K562 (cell line): ENCODE measurements around the gene MLX. TPM values are rescaled to one million over a fixed set of nuclear protein-coding genes. Genes with fewer than 3 reads are reported as not detected.

Experiments used
- COPS2 ChIP-seq: fragments of 450-650 bp; conservative IDR thresholded peaks from 2 replicates; pipeline ENCODE4 v1.6.1; 2016; ENCODE audit warnings: mild to moderate bottlenecking, moderate library complexity
- CREB3L1 ChIP-seq: fragments of 450-650 bp; IDR thresholded peaks from 2 replicates; pipeline ENCODE4 v1.6.1; 2014; ENCODE audit warnings: low read depth, mild to moderate bottlenecking, moderate library complexity, borderline replicate concordance
- E2F6 ChIP-seq, 2 experiments: IDR thresholded peaks; 2 replicates each; pipeline ENCODE4 v1.6.1; 2011; ENCODE audit warnings: borderline replicate concordance in 1 of 2, control low read depth in 1 of 2, low read depth in 1 of 2, low read length in 1 of 2, mild to moderate bottlenecking in 1 of 2, mixed read lengths in 1 of 2, moderate library complexity in 1 of 2; ENCODE audit not compliant: insufficient read depth in 1 of 2, insufficient read length in 1 of 2, poor library complexity in 1 of 2, severe bottlenecking in 1 of 2; ENCODE audit errors: extremely low read depth in 1 of 2
- ELF4 ChIP-seq: fragments of 450-650 bp; formaldehyde crosslinking; IDR thresholded peaks from 2 replicates; pipeline ENCODE4 v1.4.0; 2022; ENCODE audit warnings: missing genetic modification characterization
- ETV6 ChIP-seq, 3 experiments: fragments of 150-350 bp in 1 of 3; sonication (generic) in 1 of 3; formaldehyde crosslinking in 1 of 3; IDR thresholded peaks; 2 replicates each; pipeline versions ENCODE4 v1.6.1 to v1.8.0; 2014 to 2022; ENCODE audit warnings: borderline replicate concordance in 2 of 3, low read depth in 2 of 3, antibody characterized with exemption in 1 of 3, low read length in 1 of 3, mild to moderate bottlenecking in 1 of 3, missing genetic modification reagents in 1 of 3
- GATAD2B ChIP-seq: fragments of 450-650 bp; IDR thresholded peaks from 2 replicates; pipeline ENCODE4 v1.6.1; 2017; ENCODE audit warnings: mild to moderate bottlenecking, borderline replicate concordance
- GTF2B ChIP-seq: IDR thresholded peaks from 2 replicates; pipeline ENCODE4 v1.6.1; 2011; ENCODE audit not compliant: insufficient read length; ENCODE audit errors: extremely low read depth
- HMBOX1 ChIP-seq: sonication (generic); IDR thresholded peaks from 2 replicates; pipeline ENCODE4 v1.6.1; 2016
- MYNN ChIP-seq, 2 experiments: sonication (generic); formaldehyde crosslinking in 1 of 2; IDR thresholded peaks; 2 replicates each; pipeline versions ENCODE4 v1.5.0 to v1.6.1; 2016 to 2020; ENCODE audit warnings: antibody characterized with exemption in 1 of 2, missing genetic modification reagents in 1 of 2
- NCOA4 ChIP-seq: fragments of 450-650 bp; IDR thresholded peaks from 2 replicates; pipeline ENCODE4 v1.6.1; 2018; ENCODE audit warnings: mild to moderate bottlenecking; ENCODE audit not compliant: partially characterized antibody
- NR2C2 ChIP-seq, 2 experiments: fragments of 200-800 bp in 1 of 2; sonication (Bioruptor generic) in 1 of 2; sonication (generic) in 1 of 2; formaldehyde crosslinking in 1 of 2; IDR thresholded peaks; 2 replicates each; pipeline versions ENCODE4 v1.6.1 to v1.8.0; 2016 to 2022; ENCODE audit warnings: mild to moderate bottlenecking in 1 of 2, missing compliant biosample characterization in 1 of 2, missing genetic modification characterization in 1 of 2, missing genetic modification reagents in 1 of 2
- POLR2B ChIP-seq: fragments of 450-650 bp; IDR thresholded peaks from 2 replicates; pipeline ENCODE4 v1.6.1; 2018; ENCODE audit warnings: low read depth; ENCODE audit not compliant: partially characterized antibody
- RUNX1 ChIP-seq: sonication (generic); IDR thresholded peaks from 2 replicates; pipeline ENCODE4 v1.6.1; 2016; ENCODE audit warnings: antibody characterized with exemption, low read depth
- TBL1XR1 ChIP-seq, 2 experiments: IDR thresholded peaks; 2 replicates each; pipeline ENCODE4 v1.6.1; 2012; ENCODE audit warnings: improper control_type of control experiment in 2 of 2, low read length in 2 of 2, mild to moderate bottlenecking in 1 of 2
- TEAD1 ChIP-seq, 2 experiments: fragments of 450-650 bp in 1 of 2; sonication (generic) in 1 of 2; formaldehyde crosslinking; IDR thresholded peaks; 2 replicates each; pipeline versions ENCODE4 v1.4.0 to v1.8.0; 2020 to 2022; ENCODE audit warnings: mild to moderate bottlenecking in 2 of 2, missing genetic modification reagents in 1 of 2
- UBTF ChIP-seq, 2 experiments: IDR thresholded peaks; 2 replicates each; pipeline ENCODE4 v1.6.1; 2012; ENCODE audit warnings: improper control_type of control experiment in 2 of 2, low read depth in 2 of 2, low read length in 2 of 2, borderline replicate concordance in 1 of 2
- VEZF1 ChIP-seq: fragments of 200-800 bp; sonication (Bioruptor generic); IDR thresholded peaks from 2 replicates; pipeline ENCODE4 v1.6.1; 2017; ENCODE audit warnings: missing genetic modification characterization, missing compliant biosample characterization
- ZNF431 ChIP-seq: sonication (generic); formaldehyde crosslinking; IDR thresholded peaks from 2 replicates; pipeline ENCODE4 v1.8.0; 2022; ENCODE audit warnings: mild to moderate bottlenecking, missing genetic modification reagents
- polyA plus RNA-seq, 8 experiments: library from polyadenylated mRNA; depleted of rRNA in 4 of 8; stranded (reverse) in 5 of 8; unstranded in 3 of 8; fragments of >200 nt; fragmentation: Nextera tagmentation in 2 of 8; fragmentation: Illumina TruSeq in 1 of 8; extraction: Ambion mirVana in 2 of 8; extraction: Trizol in 1 of 8; gene quantifications; 2 replicates each; pipeline versions ENCODE4 v1.2.1 to v1.2.3, GENCODE V29; 2011 to 2014; ENCODE audit warnings: inconsistent platforms in 1 of 8, missing spikeins in 1 of 8
- total RNA-seq, 7 experiments: library from RNA; depleted of rRNA in 6 of 7; stranded (reverse); fragments of >200 nt in 6 of 7; fragmentation: Illumina TruSeq in 2 of 7; extraction: Trizol in 2 of 7; gene quantifications; 2 replicates each; pipeline versions ENCODE4 v1.2.1 to v1.2.3, GENCODE V29; 2011 to 2021; ENCODE audit warnings: low replicate concordance in 1 of 7

The MLX gene
- total and polyA plus RNA-seq, 9 of the 15 experiments (the other 6 are each of a cell fraction or from before 2014, with no cell fraction given): 42.9 to 100 (median 58.9) TPM

- peak; percentile 42 to 88 for TF ChIP-seq E2F6 (IDR thresholded peaks at IDR 0.05; ENCODE audit: borderline replicate concordance in 1 of 2, extremely low read depth in 1 of 2, insufficient read depth in 1 of 2, insufficient read length in 1 of 2, low read depth in 1 of 2, low read length in 1 of 2, poor library complexity in 1 of 2, severe bottlenecking in 1 of 2)
- TF ChIP-seq MYNN (IDR thresholded peaks at IDR 0.05): no peak
- TF ChIP-seq MYNN (CRISPR knock-in tag; IDR thresholded peaks at IDR 0.05): no peak
- no peak for TF ChIP-seq CREB3L1
- TF ChIP-seq TBL1XR1 (IDR thresholded peaks at IDR 0.05; ENCODE audit: low read length in 2 of 2): no peak; a peak in 1 of 4 replicates
- TF ChIP-seq VEZF1: peak; percentile 56
- TF ChIP-seq RUNX1: no peak
- no peak for TF ChIP-seq POLR2B
- peak in 1 of 2 experiments; percentile 7; a peak in 1 of 4 replicates for TF ChIP-seq UBTF (IDR thresholded peaks at IDR 0.05; ENCODE audit: borderline replicate concordance in 1 of 2, low read depth in 2 of 2, low read length in 2 of 2)
- no peak for TF ChIP-seq NR2C2 (CRISPR knock-in tag; IDR thresholded peaks at IDR 0.05)
- TF ChIP-seq NR2C2 (tag; IDR thresholded peaks at IDR 0.05): peak; percentile 11; the same call in 1 of the 2 replicates
- TF ChIP-seq GTF2B: no peak
- TF ChIP-seq ETV6 (IDR thresholded peaks at IDR 0.05; ENCODE audit: borderline replicate concordance in 1 of 2, low read depth in 2 of 2, low read length in 1 of 2): no peak
- TF ChIP-seq ETV6 (CRISPR knock-in tag; IDR thresholded peaks at IDR 0.05; ENCODE audit: borderline replicate concordance): no peak
- no peak for TF ChIP-seq NCOA4
- TF ChIP-seq GATAD2B: no peak
- no peak for TF ChIP-seq HMBOX1
- no peak for TF ChIP-seq ELF4 (CRISPR knock-in tag)
- TF ChIP-seq ZNF431 (CRISPR knock-in tag): no peak
- TF ChIP-seq COPS2: no peak
- 0 out of 4 replicates have a peak, but pooled peaks of 1 of the 2 experiments have one; percentile 11 for TF ChIP-seq TEAD1 (CRISPR knock-in tag; IDR thresholded peaks at IDR 0.05)
These were observed 30.9 kb upstream of the MLX start, which contains the start of gene NAGLU (continued) for GRCh38 chr17:42536048-42536371.
